ENCODE data around the gene PSMD12. TPM values are rescaled to one million over a fixed set of nuclear protein-coding genes. Genes with fewer than 3 reads are reported as not detected.

Gene PSMD12
- total RNA-seq, 1 donor from 2014 or later: 36.4 TPM

DNA sequence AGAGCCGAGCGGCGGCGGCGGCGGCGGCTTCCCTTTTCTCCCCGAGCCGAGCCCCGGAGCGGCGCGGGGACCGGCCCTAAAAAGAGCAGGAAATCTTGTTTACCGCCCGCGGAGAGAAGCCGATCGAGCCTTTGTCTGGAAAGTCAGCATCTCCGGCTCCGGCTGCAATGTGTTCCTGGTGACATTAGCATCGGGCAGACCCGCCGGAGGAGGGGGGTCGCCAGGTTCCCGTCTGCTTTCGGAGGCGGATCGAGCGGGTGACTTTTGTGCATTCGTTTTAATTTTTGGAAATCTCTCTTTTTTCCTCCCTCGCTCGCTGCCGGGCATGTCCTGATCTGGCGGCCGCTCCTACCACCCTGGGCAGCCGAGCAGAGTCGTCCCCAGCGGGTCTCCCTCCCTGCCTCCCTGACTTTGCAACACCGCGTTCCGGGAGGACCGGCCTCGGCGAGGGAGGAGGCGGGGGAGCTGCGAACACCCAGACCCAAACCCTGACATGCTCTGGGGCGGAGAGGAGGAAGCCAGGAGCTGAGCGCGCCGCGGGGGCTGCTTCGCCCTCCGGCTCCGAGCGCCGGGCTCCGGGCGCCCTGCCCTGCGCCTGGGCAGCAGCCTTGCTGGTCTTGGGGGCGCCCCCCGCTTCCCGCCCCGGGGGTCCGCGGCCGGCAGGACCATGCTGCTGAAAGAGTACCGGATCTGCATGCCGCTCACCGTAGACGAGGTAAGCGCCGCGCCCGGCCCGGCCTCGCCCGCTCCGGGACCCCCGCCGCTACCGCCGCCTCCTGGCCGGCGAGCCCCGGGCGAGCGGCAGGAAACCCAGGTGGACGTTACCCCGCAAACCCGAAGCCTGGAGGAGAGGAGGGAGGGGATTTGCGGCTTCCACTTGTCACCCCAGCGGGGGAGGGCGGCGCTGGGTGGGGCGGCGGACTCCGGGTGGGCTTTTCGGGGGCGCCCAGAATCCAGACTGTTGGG lies 11.4 kb upstream of the PSMD12 start:
- Mint-ChIP-seq H3K9me3 (ENCODE audit: unreplicated experiment) (no peaks in the 10 kb centered on the region), H3K27me3 (ENCODE audit: unreplicated experiment) (no peaks in the 10 kb centered on the region), H3K4me3 (ENCODE audit: unreplicated experiment) (peak overlapping the region; percentile 83), H3K4me1 (ENCODE audit: unreplicated experiment) (peaks cover 30% of the 10 kb centered on the region), H3K27ac (ENCODE audit: unreplicated experiment) (peak overlapping the region; percentile 66), H3K36me3 (ENCODE audit: unreplicated experiment) (no peaks in the 10 kb centered on the region)
- TF ChIP-seq, protein P1, sequence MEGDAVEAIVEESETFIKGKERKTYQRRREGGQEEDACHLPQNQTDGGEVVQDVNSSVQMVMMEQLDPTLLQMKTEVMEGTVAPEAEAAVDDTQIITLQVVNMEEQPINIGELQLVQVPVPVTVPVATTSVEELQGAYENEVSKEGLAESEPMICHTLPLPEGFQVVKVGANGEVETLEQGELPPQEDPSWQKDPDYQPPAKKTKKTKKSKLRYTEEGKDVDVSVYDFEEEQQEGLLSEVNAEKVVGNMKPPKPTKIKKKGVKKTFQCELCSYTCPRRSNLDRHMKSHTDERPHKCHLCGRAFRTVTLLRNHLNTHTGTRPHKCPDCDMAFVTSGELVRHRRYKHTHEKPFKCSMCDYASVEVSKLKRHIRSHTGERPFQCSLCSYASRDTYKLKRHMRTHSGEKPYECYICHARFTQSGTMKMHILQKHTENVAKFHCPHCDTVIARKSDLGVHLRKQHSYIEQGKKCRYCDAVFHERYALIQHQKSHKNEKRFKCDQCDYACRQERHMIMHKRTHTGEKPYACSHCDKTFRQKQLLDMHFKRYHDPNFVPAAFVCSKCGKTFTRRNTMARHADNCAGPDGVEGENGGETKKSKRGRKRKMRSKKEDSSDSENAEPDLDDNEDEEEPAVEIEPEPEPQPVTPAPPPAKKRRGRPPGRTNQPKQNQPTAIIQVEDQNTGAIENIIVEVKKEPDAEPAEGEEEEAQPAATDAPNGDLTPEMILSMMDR (IDR thresholded peaks at IDR 0.05): peak; percentile 32
- DNase-seq (ENCODE audit: extremely low spot score, unreplicated experiment): peak; percentile 88

DNA sequence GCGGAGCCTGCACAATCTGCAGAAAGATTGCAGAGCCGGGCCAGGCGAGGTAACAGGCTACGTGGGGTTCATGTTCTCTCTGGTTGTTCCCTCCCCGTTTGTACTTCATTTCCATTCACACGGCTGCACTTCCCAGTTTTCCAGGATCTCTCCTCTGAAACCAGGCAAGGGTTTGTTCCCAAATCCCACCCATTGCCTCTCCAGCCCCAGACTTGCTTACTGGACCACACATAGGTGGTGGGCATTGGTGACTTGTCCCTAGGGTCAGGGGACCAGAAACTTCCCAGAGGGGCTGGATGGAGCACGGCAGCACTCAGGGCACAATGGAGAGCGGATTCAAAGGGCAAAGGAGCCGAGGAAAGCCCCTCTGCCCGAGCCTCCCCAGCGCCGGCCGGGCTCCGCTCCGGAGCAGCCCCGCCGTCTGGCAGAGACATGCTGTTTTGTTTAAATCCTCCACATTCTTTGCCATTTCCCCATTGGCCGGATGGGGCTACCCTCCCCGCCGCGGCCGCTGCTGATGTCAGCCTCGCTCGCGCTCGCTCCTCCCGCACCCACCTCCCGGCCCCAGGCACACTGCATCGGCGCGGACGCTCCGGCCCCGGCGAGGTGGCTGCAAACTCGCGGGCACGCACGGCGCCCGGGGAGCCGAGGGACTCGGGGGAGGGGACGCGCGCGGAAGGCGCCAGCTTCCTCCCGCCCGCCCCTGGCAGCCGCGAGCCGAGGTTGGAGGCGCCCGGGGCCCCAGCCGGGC lies 10.5 kb upstream of the PSMD12 start, which contains the start of gene PITPNC1:
Gene PITPNC1 (plus strand): TSS at position 545 of the 751 bp plus-strand sequence.
- Mint-ChIP-seq H3K4me3 (ENCODE audit: unreplicated experiment) (peak within 1 kb of the TSS; percentile 83), H3K9me3 (ENCODE audit: unreplicated experiment) (no peaks in the 10 kb centered on the region), H3K27ac (ENCODE audit: unreplicated experiment) (peak within 1 kb of the TSS; percentile 93), H3K27me3 (ENCODE audit: unreplicated experiment) (no peaks in the 10 kb centered on the region), H3K36me3 (ENCODE audit: unreplicated experiment) (no peaks in the 10 kb centered on the region), H3K4me1 (ENCODE audit: unreplicated experiment) (peaks cover 30% of the 10 kb centered on the region)
- peak; percentile 93 for DNase-seq (ENCODE audit: extremely low spot score, unreplicated experiment)
- TF ChIP-seq, protein P1 (IDR thresholded peaks at IDR 0.05): peak; percentile 0

DNA sequence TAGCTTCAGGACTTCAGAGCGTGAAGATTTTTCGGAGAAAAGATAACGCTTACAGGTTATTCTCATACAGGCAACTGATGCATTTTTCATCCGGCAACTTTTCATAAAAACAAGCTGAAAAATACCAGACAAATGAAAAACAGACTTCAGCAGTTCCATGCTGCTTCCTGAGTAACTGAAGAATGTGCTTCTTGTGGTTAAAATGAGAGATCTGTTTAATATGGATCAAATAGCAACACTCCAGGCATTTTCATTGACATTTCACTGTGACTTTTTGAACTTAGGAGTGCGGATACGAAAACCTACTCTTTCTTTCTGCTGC lies 10.0 kb upstream of the PSMD12 start:
- no peak for DNase-seq (ENCODE audit: extremely low spot score, unreplicated experiment)
- H3K4me1 Mint-ChIP-seq (ENCODE audit: unreplicated experiment): peaks cover 30% of the 10 kb centered on the region
- H3K9me3 Mint-ChIP-seq (ENCODE audit: unreplicated experiment): no peaks in the 10 kb centered on the region
- H3K27me3 Mint-ChIP-seq (ENCODE audit: unreplicated experiment): no peaks in the 10 kb centered on the region
- H3K36me3 Mint-ChIP-seq (ENCODE audit: unreplicated experiment): no peaks in the 10 kb centered on the region
- TF ChIP-seq, protein P1 (IDR thresholded peaks at IDR 0.05): no peak
- peak overlapping the region; percentile 76 for H3K4me3 Mint-ChIP-seq (ENCODE audit: unreplicated experiment)
- H3K27ac Mint-ChIP-seq (ENCODE audit: unreplicated experiment): peak overlapping the region; percentile 93

DNA sequence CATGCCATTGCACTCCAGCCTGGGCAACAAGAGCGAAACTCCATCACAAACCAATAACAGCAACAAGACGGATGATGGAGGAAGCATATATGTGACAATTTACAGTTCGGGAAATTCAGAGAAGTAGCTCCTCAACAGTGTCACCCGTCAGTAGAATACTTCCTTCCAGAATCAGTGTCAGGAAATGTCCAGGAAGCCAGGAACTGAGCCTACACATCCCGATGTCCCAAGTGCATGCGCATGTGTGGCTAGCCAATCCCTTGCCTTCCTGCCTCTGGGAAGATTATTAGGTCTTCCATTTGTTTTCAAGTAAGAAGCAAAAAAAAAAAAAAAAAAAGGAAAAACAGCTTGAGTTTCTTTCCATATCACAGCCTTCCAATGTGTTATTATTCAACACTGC lies 9.3 kb upstream of the PSMD12 start:
- H3K27ac Mint-ChIP-seq (ENCODE audit: unreplicated experiment): peak overlapping the region; percentile 93
- TF ChIP-seq, protein P1 (IDR thresholded peaks at IDR 0.05): no peak
- H3K4me1 Mint-ChIP-seq (ENCODE audit: unreplicated experiment): peaks cover 30% of the 10 kb centered on the region
- no peaks in the 10 kb centered on the region for H3K36me3 Mint-ChIP-seq (ENCODE audit: unreplicated experiment)
- no peaks in the 10 kb centered on the region for H3K27me3 Mint-ChIP-seq (ENCODE audit: unreplicated experiment)
- H3K4me3 Mint-ChIP-seq (ENCODE audit: unreplicated experiment): peak overlapping the region; percentile 76
- no peaks in the 10 kb centered on the region for H3K9me3 Mint-ChIP-seq (ENCODE audit: unreplicated experiment)
- no peak for DNase-seq (ENCODE audit: extremely low spot score, unreplicated experiment)

DNA sequence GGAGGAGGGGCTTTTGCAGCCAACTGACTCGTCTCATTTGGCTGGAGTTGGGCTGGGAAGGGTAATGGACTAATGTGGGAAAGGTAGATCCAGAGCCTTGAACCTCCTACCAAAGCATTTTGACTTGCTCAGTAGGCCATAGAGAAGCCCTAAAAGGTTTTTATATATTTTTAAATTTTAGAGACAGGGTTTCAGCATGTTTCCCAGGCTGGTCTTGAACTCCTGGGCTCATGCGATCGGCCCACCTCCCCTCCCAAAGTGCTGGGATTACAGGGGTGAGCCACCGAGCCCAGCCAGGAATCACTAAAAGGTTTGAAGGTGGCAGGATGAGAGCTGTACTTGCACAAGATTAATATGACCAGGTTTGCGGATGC lies 8.7 kb upstream of the PSMD12 start:
- TF ChIP-seq, protein P1 (IDR thresholded peaks at IDR 0.05): no peak
- Mint-ChIP-seq H3K4me1 (ENCODE audit: unreplicated experiment) (peaks cover 30% of the 10 kb centered on the region), H3K27ac (ENCODE audit: unreplicated experiment) (peak overlapping the region; percentile 39), H3K27me3 (ENCODE audit: unreplicated experiment) (no peaks in the 10 kb centered on the region), H3K4me3 (ENCODE audit: unreplicated experiment) (no peak overlapping the region), H3K9me3 (ENCODE audit: unreplicated experiment) (no peaks in the 10 kb centered on the region), H3K36me3 (ENCODE audit: unreplicated experiment) (no peaks in the 10 kb centered on the region)
- DNase-seq (ENCODE audit: extremely low spot score, unreplicated experiment): no peak

All from osteocyte (in vitro differentiated cells).